WTC11 (cell line): ENCODE results near the gene NCAPH2. TPM values are rescaled to one million over a fixed set of nuclear protein-coding genes. Genes with fewer than 3 reads are reported as not detected.

ENCODE experiments used
- ATAC-seq: fragments of 200-7000 bp; cut with Tn5 transposase; 2 replicates; pipeline ENCODE4 v1.10.0; 2021; ENCODE audit warnings: mild to moderate bottlenecking, moderate library complexity
- CTCF ChIA-PET: fragments of 300-600 bp; sonication (Branson Sonifier 250); formaldehyde crosslinking; loops from one replicate; lab custom pipeline; 2021; ENCODE audit warnings: antibody characterized with exemption; lab: Charles Lee
- POLR2A ChIA-PET: fragments of 350-600 bp; sonication (Branson Sonifier 250); formaldehyde crosslinking; loops from one replicate; lab custom pipeline; 2021; ENCODE audit warnings: antibody characterized with exemption; lab: Charles Lee
- DNase-seq: peaks from one replicate; pipeline ENCODE4 v3.0.0; 2021; ENCODE audit warnings: low spot score
- H3K27ac Mint-ChIP-seq: 2 replicates; pipeline ENCODE4 v1.8.0; 2021; ENCODE audit warnings: mixed read lengths
- H3K27me3 Mint-ChIP-seq: 2 replicates; pipeline ENCODE4 v1.8.0; 2021; ENCODE audit warnings: low read depth, mild to moderate bottlenecking, moderate library complexity, mixed read lengths
- H3K36me3 Mint-ChIP-seq: 2 replicates; pipeline ENCODE4 v1.8.0; 2021; ENCODE audit warnings: mixed read lengths
- H3K4me1 Mint-ChIP-seq: 2 replicates; pipeline ENCODE4 v1.8.0; 2022; ENCODE audit warnings: mixed read lengths
- H3K4me3 Mint-ChIP-seq: 2 replicates; pipeline ENCODE4 v1.8.0; 2021; ENCODE audit warnings: mild to moderate bottlenecking, moderate library complexity, mixed read lengths
- H3K9me3 Mint-ChIP-seq: 2 replicates; pipeline ENCODE4 v1.8.0; 2021; ENCODE audit warnings: mixed read lengths
- ETV6 ChIP-seq: sonication (generic); formaldehyde crosslinking; IDR thresholded peaks from 2 replicates; pipeline ENCODE4 v1.8.1; 2022; ENCODE audit warnings: mild to moderate bottlenecking, missing genetic modification reagents
- GRHL2 ChIP-seq: fragments of 250-450 bp; sonication (Bioruptor Pico); IDR thresholded peaks from 2 replicates; pipeline ENCODE4 v1.8.0; 2022; ENCODE audit warnings: mild to moderate bottlenecking, moderate library complexity; ENCODE audit not compliant: insufficient replicate concordance, severe bottlenecking
- JAZF1 ChIP-seq: fragments of 250-450 bp; sonication (Bioruptor Pico); IDR thresholded peaks from 2 replicates; pipeline ENCODE4 v1.9.0; 2021; ENCODE audit warnings: moderate library complexity, mild to moderate bottlenecking, inconsistent platforms
- JUN ChIP-seq: sonication (generic); formaldehyde crosslinking; IDR thresholded peaks from 2 replicates; pipeline ENCODE4 v1.8.0; 2023; ENCODE audit warnings: mild to moderate bottlenecking, missing genetic modification reagents
- NR2C2 ChIP-seq: sonication (generic); formaldehyde crosslinking; IDR thresholded peaks from 2 replicates; pipeline ENCODE4 v1.8.0; 2022; ENCODE audit warnings: mild to moderate bottlenecking, missing genetic modification reagents
- SMAD3 ChIP-seq: sonication (generic); formaldehyde crosslinking; IDR thresholded peaks from 2 replicates; pipeline ENCODE4 v1.8.0; 2022; ENCODE audit warnings: missing genetic modification reagents, mild to moderate bottlenecking, borderline replicate concordance
- SOX15 ChIP-seq: fragments of 250-450 bp; sonication (Bioruptor Pico); IDR thresholded peaks from 2 replicates; pipeline ENCODE4 v1.9.0; 2021; ENCODE audit warnings: mild to moderate bottlenecking
- TP53 ChIP-seq: sonication (generic); formaldehyde crosslinking; IDR thresholded peaks from 2 replicates; pipeline ENCODE4 v1.8.1; 2023; ENCODE audit warnings: mild to moderate bottlenecking, missing genetic modification reagents
- ZNF232 ChIP-seq: sonication (generic); formaldehyde crosslinking; IDR thresholded peaks from 2 replicates; pipeline ENCODE4 v1.8.0; 2022; ENCODE audit warnings: mild to moderate bottlenecking, missing genetic modification reagents
- ZNF263 ChIP-seq: sonication (generic); formaldehyde crosslinking; IDR thresholded peaks from 2 replicates; pipeline ENCODE4 v1.8.1; 2022; ENCODE audit warnings: low read depth, mild to moderate bottlenecking, moderate library complexity, missing genetic modification reagents
- ZNF317 ChIP-seq: sonication (generic); formaldehyde crosslinking; IDR thresholded peaks from 2 replicates; pipeline ENCODE4 v1.8.1; 2023; ENCODE audit warnings: low read depth, mild to moderate bottlenecking, moderate library complexity, missing genetic modification reagents, borderline replicate concordance
- total RNA-seq: library from RNA; stranded (reverse); gene quantifications from 3 replicates; pipeline ENCODE4 v1.2.3, GENCODE V29; 2021
- TF ChIP-seq, protein P1 (sequence below): sonication (generic); formaldehyde crosslinking; IDR thresholded peaks from 2 replicates; pipeline ENCODE4 v1.8.1; 2023; ENCODE audit warnings: mild to moderate bottlenecking, missing genetic modification reagents
- TF ChIP-seq, protein P2 (sequence below): fragments of 250-450 bp; sonication (Bioruptor Pico); IDR thresholded peaks from 2 replicates; pipeline ENCODE4 v2.1.2; 2022; ENCODE audit warnings: mild to moderate bottlenecking, moderate library complexity
- TF ChIP-seq, protein P3 (sequence below): fragments of 250-450 bp; sonication (Bioruptor Pico); IDR thresholded peaks from 2 replicates; pipeline ENCODE4 v1.9.0; 2021; ENCODE audit warnings: mild to moderate bottlenecking, borderline replicate concordance
- TF ChIP-seq, protein P4 (sequence below): sonication (generic); formaldehyde crosslinking; IDR thresholded peaks from 2 replicates; pipeline ENCODE4 v1.8.1; 2023; ENCODE audit warnings: mild to moderate bottlenecking, missing genetic modification reagents
- TF ChIP-seq, protein P5 (sequence below): sonication (generic); formaldehyde crosslinking; IDR thresholded peaks from 2 replicates; pipeline ENCODE4 v1.8.1; 2023; ENCODE audit warnings: mild to moderate bottlenecking, moderate library complexity, missing genetic modification reagents
- TF ChIP-seq, protein P6 (sequence below): fragments of 250-450 bp; sonication (Bioruptor Pico); IDR thresholded peaks from 2 replicates; pipeline ENCODE4 v1.9.0; 2021; ENCODE audit warnings: mild to moderate bottlenecking
- TF ChIP-seq, protein P7 (sequence below): sonication (generic); formaldehyde crosslinking; IDR thresholded peaks from 2 replicates; pipeline ENCODE4 v1.8.1; 2022; ENCODE audit warnings: mild to moderate bottlenecking, missing genetic modification reagents, moderate library complexity, borderline replicate concordance

The NCAPH2 gene
- total RNA-seq, 1 experiment from 2014 or later: 78.4 TPM

DNA sequence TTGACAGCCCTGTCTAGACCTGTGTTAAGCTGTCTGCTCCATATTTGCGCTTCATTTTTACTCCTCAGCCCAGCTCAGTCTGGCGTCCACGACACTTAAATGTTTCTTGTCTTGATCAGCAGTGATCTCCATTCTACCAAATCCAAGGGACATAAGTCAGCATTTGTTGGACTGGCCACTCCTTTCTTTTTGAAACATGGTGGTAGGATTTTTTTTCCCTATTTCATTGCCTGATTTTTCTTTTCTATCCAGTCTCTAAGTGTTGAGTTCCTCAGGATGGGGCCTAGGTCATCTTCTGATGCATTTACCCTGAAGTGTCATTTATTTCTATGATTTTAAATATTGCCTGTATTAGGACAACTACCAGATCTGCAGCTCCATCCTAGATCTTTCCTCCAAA, 873 bp downstream of the NCAPH2 start:
- Mint-ChIP-seq H3K27ac (peak overlapping the region; percentile 98), H3K27me3 (no peaks in the 10 kb centered on the region), H3K36me3 (no peaks in the 10 kb centered on the region), H3K9me3 (no peaks in the 10 kb centered on the region), H3K4me3 (peak overlapping the region; percentile 93), H3K4me1 (peaks cover 10% of the 10 kb centered on the region)
- CTCF ChIA-PET: interaction anchor here (1.3 to 3.0 kb wide), 3 partner anchors 17 to 54 kb away, joined by 4 to 60 read pairs (median 16); partner anchors contain the start of genes SCO2 and SYCE3
- no peak for TF ChIP-seq ZNF317
- TF ChIP-seq, protein P1, sequence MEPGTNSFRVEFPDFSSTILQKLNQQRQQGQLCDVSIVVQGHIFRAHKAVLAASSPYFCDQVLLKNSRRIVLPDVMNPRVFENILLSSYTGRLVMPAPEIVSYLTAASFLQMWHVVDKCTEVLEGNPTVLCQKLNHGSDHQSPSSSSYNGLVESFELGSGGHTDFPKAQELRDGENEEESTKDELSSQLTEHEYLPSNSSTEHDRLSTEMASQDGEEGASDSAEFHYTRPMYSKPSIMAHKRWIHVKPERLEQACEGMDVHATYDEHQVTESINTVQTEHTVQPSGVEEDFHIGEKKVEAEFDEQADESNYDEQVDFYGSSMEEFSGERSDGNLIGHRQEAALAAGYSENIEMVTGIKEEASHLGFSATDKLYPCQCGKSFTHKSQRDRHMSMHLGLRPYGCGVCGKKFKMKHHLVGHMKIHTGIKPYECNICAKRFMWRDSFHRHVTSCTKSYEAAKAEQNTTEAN: no peak
- TF ChIP-seq, protein P2, sequence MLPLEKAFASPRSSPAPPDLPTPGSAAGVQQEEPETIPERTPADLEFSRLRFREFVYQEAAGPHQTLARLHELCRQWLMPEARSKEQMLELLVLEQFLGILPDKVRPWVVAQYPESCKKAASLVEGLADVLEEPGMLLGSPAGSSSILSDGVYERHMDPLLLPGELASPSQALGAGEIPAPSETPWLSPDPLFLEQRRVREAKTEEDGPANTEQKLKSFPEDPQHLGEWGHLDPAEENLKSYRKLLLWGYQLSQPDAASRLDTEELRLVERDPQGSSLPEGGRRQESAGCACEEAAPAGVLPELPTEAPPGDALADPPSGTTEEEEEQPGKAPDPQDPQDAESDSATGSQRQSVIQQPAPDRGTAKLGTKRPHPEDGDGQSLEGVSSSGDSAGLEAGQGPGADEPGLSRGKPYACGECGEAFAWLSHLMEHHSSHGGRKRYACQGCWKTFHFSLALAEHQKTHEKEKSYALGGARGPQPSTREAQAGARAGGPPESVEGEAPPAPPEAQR: no peak
- no peak for TF ChIP-seq ZNF232 (CRISPR knock-in tag)
- no peak for TF ChIP-seq SOX15 (CRISPR knock-in tag)
- TF ChIP-seq, protein P3, sequence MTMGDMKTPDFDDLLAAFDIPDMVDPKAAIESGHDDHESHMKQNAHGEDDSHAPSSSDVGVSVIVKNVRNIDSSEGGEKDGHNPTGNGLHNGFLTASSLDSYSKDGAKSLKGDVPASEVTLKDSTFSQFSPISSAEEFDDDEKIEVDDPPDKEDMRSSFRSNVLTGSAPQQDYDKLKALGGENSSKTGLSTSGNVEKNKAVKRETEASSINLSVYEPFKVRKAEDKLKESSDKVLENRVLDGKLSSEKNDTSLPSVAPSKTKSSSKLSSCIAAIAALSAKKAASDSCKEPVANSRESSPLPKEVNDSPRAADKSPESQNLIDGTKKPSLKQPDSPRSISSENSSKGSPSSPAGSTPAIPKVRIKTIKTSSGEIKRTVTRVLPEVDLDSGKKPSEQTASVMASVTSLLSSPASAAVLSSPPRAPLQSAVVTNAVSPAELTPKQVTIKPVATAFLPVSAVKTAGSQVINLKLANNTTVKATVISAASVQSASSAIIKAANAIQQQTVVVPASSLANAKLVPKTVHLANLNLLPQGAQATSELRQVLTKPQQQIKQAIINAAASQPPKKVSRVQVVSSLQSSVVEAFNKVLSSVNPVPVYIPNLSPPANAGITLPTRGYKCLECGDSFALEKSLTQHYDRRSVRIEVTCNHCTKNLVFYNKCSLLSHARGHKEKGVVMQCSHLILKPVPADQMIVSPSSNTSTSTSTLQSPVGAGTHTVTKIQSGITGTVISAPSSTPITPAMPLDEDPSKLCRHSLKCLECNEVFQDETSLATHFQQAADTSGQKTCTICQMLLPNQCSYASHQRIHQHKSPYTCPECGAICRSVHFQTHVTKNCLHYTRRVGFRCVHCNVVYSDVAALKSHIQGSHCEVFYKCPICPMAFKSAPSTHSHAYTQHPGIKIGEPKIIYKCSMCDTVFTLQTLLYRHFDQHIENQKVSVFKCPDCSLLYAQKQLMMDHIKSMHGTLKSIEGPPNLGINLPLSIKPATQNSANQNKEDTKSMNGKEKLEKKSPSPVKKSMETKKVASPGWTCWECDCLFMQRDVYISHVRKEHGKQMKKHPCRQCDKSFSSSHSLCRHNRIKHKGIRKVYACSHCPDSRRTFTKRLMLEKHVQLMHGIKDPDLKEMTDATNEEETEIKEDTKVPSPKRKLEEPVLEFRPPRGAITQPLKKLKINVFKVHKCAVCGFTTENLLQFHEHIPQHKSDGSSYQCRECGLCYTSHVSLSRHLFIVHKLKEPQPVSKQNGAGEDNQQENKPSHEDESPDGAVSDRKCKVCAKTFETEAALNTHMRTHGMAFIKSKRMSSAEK (CRISPR knock-in tag): no peak
- TF ChIP-seq JUN: no peak
- TF ChIP-seq NR2C2 (CRISPR knock-in tag): no peak
- TF ChIP-seq, protein P4, sequence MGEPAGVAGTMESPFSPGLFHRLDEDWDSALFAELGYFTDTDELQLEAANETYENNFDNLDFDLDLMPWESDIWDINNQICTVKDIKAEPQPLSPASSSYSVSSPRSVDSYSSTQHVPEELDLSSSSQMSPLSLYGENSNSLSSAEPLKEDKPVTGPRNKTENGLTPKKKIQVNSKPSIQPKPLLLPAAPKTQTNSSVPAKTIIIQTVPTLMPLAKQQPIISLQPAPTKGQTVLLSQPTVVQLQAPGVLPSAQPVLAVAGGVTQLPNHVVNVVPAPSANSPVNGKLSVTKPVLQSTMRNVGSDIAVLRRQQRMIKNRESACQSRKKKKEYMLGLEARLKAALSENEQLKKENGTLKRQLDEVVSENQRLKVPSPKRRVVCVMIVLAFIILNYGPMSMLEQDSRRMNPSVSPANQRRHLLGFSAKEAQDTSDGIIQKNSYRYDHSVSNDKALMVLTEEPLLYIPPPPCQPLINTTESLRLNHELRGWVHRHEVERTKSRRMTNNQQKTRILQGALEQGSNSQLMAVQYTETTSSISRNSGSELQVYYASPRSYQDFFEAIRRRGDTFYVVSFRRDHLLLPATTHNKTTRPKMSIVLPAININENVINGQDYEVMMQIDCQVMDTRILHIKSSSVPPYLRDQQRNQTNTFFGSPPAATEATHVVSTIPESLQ: no peak
- TF ChIP-seq JAZF1 (CRISPR knock-in tag): no peak
- TF ChIP-seq GRHL2 (CRISPR knock-in tag): no peak
- TF ChIP-seq, protein P5, sequence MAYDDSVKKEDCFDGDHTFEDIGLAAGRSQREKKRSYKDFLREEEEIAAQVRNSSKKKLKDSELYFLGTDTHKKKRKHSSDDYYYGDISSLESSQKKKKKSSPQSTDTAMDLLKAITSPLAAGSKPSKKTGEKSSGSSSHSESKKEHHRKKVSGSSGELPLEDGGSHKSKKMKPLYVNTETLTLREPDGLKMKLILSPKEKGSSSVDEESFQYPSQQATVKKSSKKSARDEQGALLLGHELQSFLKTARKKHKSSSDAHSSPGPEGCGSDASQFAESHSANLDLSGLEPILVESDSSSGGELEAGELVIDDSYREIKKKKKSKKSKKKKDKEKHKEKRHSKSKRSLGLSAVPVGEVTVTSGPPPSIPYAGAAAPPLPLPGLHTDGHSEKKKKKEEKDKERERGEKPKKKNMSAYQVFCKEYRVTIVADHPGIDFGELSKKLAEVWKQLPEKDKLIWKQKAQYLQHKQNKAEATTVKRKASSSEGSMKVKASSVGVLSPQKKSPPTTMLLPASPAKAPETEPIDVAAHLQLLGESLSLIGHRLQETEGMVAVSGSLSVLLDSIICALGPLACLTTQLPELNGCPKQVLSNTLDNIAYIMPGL (CRISPR knock-in tag): no peak
- TF ChIP-seq, protein P6, sequence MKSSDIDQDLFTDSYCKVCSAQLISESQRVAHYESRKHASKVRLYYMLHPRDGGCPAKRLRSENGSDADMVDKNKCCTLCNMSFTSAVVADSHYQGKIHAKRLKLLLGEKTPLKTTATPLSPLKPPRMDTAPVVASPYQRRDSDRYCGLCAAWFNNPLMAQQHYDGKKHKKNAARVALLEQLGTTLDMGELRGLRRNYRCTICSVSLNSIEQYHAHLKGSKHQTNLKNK: no peak
- POLR2A ChIA-PET: no interaction called here
- DNase-seq (no peak), ATAC-seq (no peak)

DNA sequence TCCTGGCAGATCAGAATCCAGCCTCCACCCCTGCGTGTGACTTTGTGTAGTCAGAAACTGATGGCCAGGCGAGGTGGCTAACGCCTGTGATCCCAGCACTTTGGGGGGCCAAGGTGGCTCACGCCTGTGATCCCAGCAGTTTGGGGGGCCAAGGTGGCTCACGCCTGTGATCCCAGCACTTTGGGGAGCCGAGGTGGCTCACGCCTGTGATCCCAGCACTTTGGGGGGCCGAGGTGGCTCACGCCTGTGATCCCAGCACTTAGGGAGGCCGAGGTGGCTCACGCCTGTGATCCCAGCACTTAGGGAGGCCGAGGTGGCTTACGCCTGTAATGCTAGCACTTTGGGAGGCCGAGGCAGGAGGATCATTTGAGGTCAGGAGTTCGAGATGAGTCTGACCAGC, 5.2 kb downstream of the NCAPH2 start:
- POLR2A ChIA-PET: no interaction called here
- CTCF ChIA-PET: no interaction called here
- Mint-ChIP-seq H3K4me1 (peaks cover 10% of the 10 kb centered on the region), H3K36me3 (peaks cover 8% of the 10 kb centered on the region; the same call in 1 of the 2 replicates), H3K9me3 (no peaks in the 10 kb centered on the region), H3K27me3 (no peaks in the 10 kb centered on the region), H3K4me3 (no peak overlapping the region), H3K27ac (no peak overlapping the region)
- DNase-seq (no peak), ATAC-seq (no peak)
- TF ChIP-seq SMAD3 (CRISPR knock-in tag) (no peak), NR2C2 (CRISPR knock-in tag) (no peak), ETV6 (CRISPR knock-in tag) (no peak), ZNF263 (CRISPR knock-in tag) (no peak), TP53 (CRISPR knock-in tag) (no peak)
- TF ChIP-seq, protein P7, sequence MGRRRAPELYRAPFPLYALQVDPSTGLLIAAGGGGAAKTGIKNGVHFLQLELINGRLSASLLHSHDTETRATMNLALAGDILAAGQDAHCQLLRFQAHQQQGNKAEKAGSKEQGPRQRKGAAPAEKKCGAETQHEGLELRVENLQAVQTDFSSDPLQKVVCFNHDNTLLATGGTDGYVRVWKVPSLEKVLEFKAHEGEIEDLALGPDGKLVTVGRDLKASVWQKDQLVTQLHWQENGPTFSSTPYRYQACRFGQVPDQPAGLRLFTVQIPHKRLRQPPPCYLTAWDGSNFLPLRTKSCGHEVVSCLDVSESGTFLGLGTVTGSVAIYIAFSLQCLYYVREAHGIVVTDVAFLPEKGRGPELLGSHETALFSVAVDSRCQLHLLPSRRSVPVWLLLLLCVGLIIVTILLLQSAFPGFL: no peak
- TF ChIP-seq, protein P3 (CRISPR knock-in tag): no peak
